Neutrophil (primary cell): ENCODE measurements around the gene NDUFAF2.

Source experiments
- H3K27ac ChIP-seq: fragments of 200-600 bp; sonication (generic); 2 replicates; pipeline ENCODE4 v1.5.1; 2016; ENCODE audit warnings: mild to moderate bottlenecking, moderate library complexity
- H3K27me3 ChIP-seq: fragments of 200-600 bp; sonication (generic); 2 replicates; pipeline ENCODE4 v1.6.0; 2016; ENCODE audit warnings: mild to moderate bottlenecking
- H3K36me3 ChIP-seq: fragments of 200-600 bp; sonication (generic); 2 replicates; pipeline ENCODE4 v1.5.1; 2017
- H3K4me1 ChIP-seq, 2 experiments: fragments of 200-600 bp in 1 of 2; sonication (generic) in 1 of 2; 1 replicate in 1 of 2; 2 replicates in 1 of 2; pipeline versions ENCODE4 v1.5.1 to v1.6.1; 2013 to 2016; ENCODE audit warnings: low read depth in 1 of 2, low read length in 1 of 2, mild to moderate bottlenecking in 1 of 2, moderate library complexity in 1 of 2; ENCODE audit not compliant: control insufficient read depth in 1 of 2, insufficient read depth in 1 of 2
- H3K4me3 ChIP-seq, 2 experiments: fragments of 200-600 bp in 1 of 2; sonication (generic) in 1 of 2; 1 replicate in 1 of 2; 2 replicates in 1 of 2; pipeline ENCODE4 v1.5.1; 2013 to 2016; ENCODE audit warnings: low read depth in 1 of 2, low read length in 1 of 2, mild to moderate bottlenecking in 1 of 2, moderate library complexity in 1 of 2
- H3K9me3 ChIP-seq: fragments of 200-600 bp; sonication (generic); 2 replicates; pipeline ENCODE4 v1.5.1; 2016
- CTCF ChIP-seq: fragments of 200-600 bp; sonication (generic); IDR thresholded peaks from 2 replicates; pipeline ENCODE4 v1.5.1; 2016; ENCODE audit warnings: antibody characterized with exemption

The NDUFAF2 gene

GRCh38 chr5:61119066-61119465 is 174.1 kb downstream of the NDUFAF2 start:
- no peaks in the 10 kb centered on the region for H3K4me1 ChIP-seq
- no peak overlapping the region for H3K27ac ChIP-seq
- no peaks in the 10 kb centered on the region for H3K9me3 ChIP-seq
- no peak overlapping the region for H3K4me3 ChIP-seq
- no peak for TF ChIP-seq CTCF
- no peaks in the 10 kb centered on the region for H3K36me3 ChIP-seq
- H3K27me3 ChIP-seq: no peaks in the 10 kb centered on the region

- H3K27me3 ChIP-seq: no peaks in the 10 kb centered on the region
- no peak overlapping the region for H3K27ac ChIP-seq
Measured at GRCh38 chr5:61120534-61120933, 175.5 kb downstream of the NDUFAF2 start.

GRCh38 chr5:61123145-61123544 is 178.1 kb downstream of the NDUFAF2 start:
- no peaks in the 10 kb centered on the region for H3K36me3 ChIP-seq
- H3K4me1 ChIP-seq: no peaks in the 10 kb centered on the region
- no peaks in the 10 kb centered on the region for H3K9me3 ChIP-seq
- no peak for TF ChIP-seq CTCF
- H3K27me3 ChIP-seq: no peaks in the 10 kb centered on the region
- no peak overlapping the region for H3K4me3 ChIP-seq
- H3K27ac ChIP-seq: no peak overlapping the region

More at GRCh38 chr5:61120534-61120933, 175.5 kb downstream of the NDUFAF2 start:
- Histone ChIP-seq H3K4me3 (no peak overlapping the region), H3K4me1 (no peaks in the 10 kb centered on the region), H3K9me3 (no peaks in the 10 kb centered on the region), H3K36me3 (no peaks in the 10 kb centered on the region)
- TF ChIP-seq CTCF: no peak

- Histone ChIP-seq H3K27me3 (no peaks in the 10 kb centered on the region), H3K4me1 (peaks cover 8 to 17% of the 10 kb centered on the region in 2 experiments), H3K36me3 (no peaks in the 10 kb centered on the region), H3K4me3 (peak overlapping the region in 1 of 2 experiments; percentile 9), H3K27ac (peak overlapping the region; percentile 10), H3K9me3 (no peaks in the 10 kb centered on the region)
- TF ChIP-seq CTCF: no peak
Measured at GRCh38 chr5:61130289-61130688, 185.3 kb downstream of the NDUFAF2 start.

- H3K27ac ChIP-seq: no peak overlapping the region
- no peaks in the 10 kb centered on the region for H3K27me3 ChIP-seq
- TF ChIP-seq CTCF: no peak
- H3K36me3 ChIP-seq: no peaks in the 10 kb centered on the region
- H3K4me1 ChIP-seq: peaks cover 17 to 29% of the 10 kb centered on the region in 2 experiments
- no peaks in the 10 kb centered on the region for H3K9me3 ChIP-seq
- H3K4me3 ChIP-seq: no peak overlapping the region
Measured at GRCh38 chr5:61132559-61132958, 187.6 kb downstream of the NDUFAF2 start.

- Histone ChIP-seq H3K4me1 (peaks cover 9 to 11% of the 10 kb centered on the region in 2 experiments), H3K4me3 (no peak overlapping the region), H3K36me3 (no peaks in the 10 kb centered on the region), H3K9me3 (no peaks in the 10 kb centered on the region), H3K27ac (no peak overlapping the region), H3K27me3 (no peaks in the 10 kb centered on the region)
- no peak for TF ChIP-seq CTCF
Measured at GRCh38 chr5:61137835-61138234, 192.8 kb downstream of the NDUFAF2 start.
